ENCODE measurements around the gene CNKSR2.

DNA sequence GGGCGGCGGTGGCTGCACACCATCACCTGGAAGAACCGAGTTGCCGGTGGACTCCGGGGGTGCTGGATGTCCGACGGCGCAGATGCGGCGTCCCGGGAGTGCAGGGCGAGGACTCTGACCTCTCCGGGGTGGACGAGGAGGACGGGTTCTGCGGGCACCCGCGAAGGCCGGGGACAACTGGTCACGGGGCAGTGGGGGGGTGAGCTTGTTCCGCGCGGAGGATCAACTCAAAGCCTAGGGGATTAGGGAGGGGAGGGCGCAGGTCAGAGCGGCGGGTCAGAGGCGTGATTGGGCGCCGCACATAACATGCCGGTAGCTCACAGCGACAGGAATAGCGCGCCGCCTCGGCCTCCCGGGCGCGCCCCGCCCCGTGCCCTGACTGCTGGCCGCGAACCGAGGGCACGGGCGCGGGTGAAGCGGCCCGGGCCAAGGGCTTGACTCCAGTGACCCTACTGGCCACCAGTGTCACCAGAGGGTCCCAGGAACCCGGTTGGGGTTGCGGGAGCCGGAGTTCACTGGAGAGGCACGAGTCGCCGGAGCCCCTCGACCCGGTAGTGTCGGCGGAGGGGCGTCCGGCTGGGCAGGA lies 284.0 kb downstream of the CNKSR2 start, which contains the start of gene KLHL34:
- TF ChIP-seq, protein P1, sequence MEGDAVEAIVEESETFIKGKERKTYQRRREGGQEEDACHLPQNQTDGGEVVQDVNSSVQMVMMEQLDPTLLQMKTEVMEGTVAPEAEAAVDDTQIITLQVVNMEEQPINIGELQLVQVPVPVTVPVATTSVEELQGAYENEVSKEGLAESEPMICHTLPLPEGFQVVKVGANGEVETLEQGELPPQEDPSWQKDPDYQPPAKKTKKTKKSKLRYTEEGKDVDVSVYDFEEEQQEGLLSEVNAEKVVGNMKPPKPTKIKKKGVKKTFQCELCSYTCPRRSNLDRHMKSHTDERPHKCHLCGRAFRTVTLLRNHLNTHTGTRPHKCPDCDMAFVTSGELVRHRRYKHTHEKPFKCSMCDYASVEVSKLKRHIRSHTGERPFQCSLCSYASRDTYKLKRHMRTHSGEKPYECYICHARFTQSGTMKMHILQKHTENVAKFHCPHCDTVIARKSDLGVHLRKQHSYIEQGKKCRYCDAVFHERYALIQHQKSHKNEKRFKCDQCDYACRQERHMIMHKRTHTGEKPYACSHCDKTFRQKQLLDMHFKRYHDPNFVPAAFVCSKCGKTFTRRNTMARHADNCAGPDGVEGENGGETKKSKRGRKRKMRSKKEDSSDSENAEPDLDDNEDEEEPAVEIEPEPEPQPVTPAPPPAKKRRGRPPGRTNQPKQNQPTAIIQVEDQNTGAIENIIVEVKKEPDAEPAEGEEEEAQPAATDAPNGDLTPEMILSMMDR (conservative IDR thresholded peaks at IDR 0.05; ENCODE audit: low read depth, low read length): no peak
- TF ChIP-seq EZH2 (IDR thresholded peaks at IDR 0.05; ENCODE audit: borderline replicate concordance, low read depth, low read length, poor library complexity, severe bottlenecking): no peak

Data from A673 (cell line).